Esophagus squamous epithelium (tissue), 5 donors: ENCODE results near the gene GNAL. TPM values are rescaled to one million over a fixed set of nuclear protein-coding genes. Genes with fewer than 3 reads are reported as not detected.

Experiments
- DNase-seq: peaks from one replicate; lab custom pipeline; 2025; lab: John Stamatoyannopoulos, UW
- H3K27ac ChIP-seq, 4 donors: fragments of 200-600 bp; sonication (generic); one replicate each; pipeline ENCODE4 v1.5.1; 2016 to 2019; ENCODE audit warnings: mild to moderate bottlenecking in 1 of 4
- H3K27me3 ChIP-seq, 4 donors: fragments of 200-600 bp; sonication (generic); 1 replicate in 3 of 4; 2 replicates in 1 of 4; pipeline versions ENCODE4 v1.5.1 to v1.6.0; 2017 to 2021; ENCODE audit warnings: antibody characterized with exemption in 1 of 4
- H3K36me3 ChIP-seq, 3 donors: fragments of 200-600 bp; sonication (generic); one replicate each; pipeline ENCODE4 v1.5.1; 2016 to 2019
- H3K4me1 ChIP-seq, 3 donors: fragments of 200-600 bp; sonication (generic); one replicate each; pipeline ENCODE4 v1.5.1; 2017 to 2019
- H3K4me3 ChIP-seq, 4 donors: fragments of 200-600 bp; sonication (generic); 1 replicate in 3 of 4; 2 replicates in 1 of 4; pipeline ENCODE4 v1.5.1; 2016 to 2019; ENCODE audit warnings: mild to moderate bottlenecking in 2 of 4, moderate library complexity in 1 of 4
- H3K9me3 ChIP-seq, 3 donors: fragments of 200-600 bp; sonication (generic); one replicate each; pipeline ENCODE4 v1.5.1; 2016 to 2019
- POLR2A ChIP-seq, 4 donors: fragments of 450-650 bp; IDR thresholded peaks; one replicate each; pipeline ENCODE4 v1.6.1; 2017; ENCODE audit warnings: antibody characterized with exemption in 4 of 4, mild to moderate bottlenecking in 4 of 4, moderate library complexity in 3 of 4
- WGBS, 2 donors: methylation state at CpG; one replicate each; pipeline ENCODE4 v1.1.5; 2018; 5-methylcytosine and 5-hydroxymethylcytosine counted together
- intact Hi-C: fragments of 100-400 bp; cut with DNase I; formaldehyde crosslinking; loops from one replicate; pipeline ENCODE4 v1.15.0; 2022
- total RNA-seq, 4 donors: library from RNA; depleted of rRNA; stranded (reverse); fragments of >200 nt; gene quantifications; one replicate each; pipeline ENCODE4 v1.1.0, GENCODE V29; 2016
- TF ChIP-seq, protein P1 (sequence below), 6 experiments: fragments of 450-650 bp in 4 of 6; fragments of 200-600 bp in 2 of 6; sonication (generic) in 2 of 6; IDR thresholded peaks; one replicate each; pipeline ENCODE4 v1.5.1; 2016 to 2019; ENCODE audit warnings: antibody characterized with exemption in 6 of 6, mild to moderate bottlenecking in 4 of 6, moderate library complexity in 4 of 6
- donor health status: DM: yes; HTN: yes; CAD: no.

Gene GNAL
- total RNA-seq, 4 donors from 2014 or later, result 2.4 to 23.4 (median 7.0) TPM

DNA sequence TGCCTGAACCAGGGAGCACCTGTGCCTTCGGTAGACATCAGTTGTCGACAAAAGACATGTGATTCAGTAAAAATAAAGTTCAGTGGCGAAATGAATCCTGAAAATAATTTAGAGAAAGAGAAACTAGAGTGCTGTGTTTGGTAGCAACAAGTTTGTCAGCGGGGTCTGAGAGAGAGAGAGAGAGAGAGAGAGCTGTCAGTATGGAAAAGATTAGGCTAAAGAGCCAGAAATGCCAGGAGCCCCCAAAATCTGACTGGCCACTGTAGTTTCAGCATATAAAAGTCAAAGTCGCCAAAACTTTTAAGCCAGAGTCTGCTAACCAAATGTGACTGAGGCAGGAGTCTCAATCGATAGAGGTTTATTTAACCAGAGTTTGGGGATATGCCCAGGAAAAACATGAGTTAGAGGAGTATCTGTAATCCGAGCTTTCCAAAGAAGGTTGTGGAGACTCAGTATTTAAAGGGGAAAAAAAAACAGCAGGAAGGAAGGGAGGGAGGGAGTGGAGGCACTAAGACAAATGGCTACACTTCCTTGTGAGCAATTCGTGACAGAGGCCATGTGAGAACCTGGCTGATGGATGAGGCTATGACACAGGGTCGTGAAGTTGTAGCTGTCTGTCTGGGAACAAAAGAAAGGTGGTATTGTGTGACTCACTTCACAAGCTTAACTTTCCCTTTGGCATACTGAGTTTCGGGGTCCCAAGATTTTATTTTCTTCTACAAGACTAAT is 20.5 kb upstream of the GNAL start:
- DNase-seq, result no peak
- Histone ChIP-seq H3K9me3 (no peaks in the 10 kb centered on the region), H3K27me3 (peaks cover 0 to 31% (median 0%) of the 10 kb centered on the region in 4 donors), H3K36me3 (no peaks in the 10 kb centered on the region), H3K27ac (no peak overlapping the region), H3K4me1 (peaks cover 4 to 23% (median 11%) of the 10 kb centered on the region in 3 donors), H3K4me3 (no peak overlapping the region)
- WGBS, 2 donors, result 42 to 48% methylated on average over 10 of the region's 10 CpGs
- no peak for TF ChIP-seq POLR2A (IDR thresholded peaks at IDR 0.05)
- TF ChIP-seq, protein P1, sequence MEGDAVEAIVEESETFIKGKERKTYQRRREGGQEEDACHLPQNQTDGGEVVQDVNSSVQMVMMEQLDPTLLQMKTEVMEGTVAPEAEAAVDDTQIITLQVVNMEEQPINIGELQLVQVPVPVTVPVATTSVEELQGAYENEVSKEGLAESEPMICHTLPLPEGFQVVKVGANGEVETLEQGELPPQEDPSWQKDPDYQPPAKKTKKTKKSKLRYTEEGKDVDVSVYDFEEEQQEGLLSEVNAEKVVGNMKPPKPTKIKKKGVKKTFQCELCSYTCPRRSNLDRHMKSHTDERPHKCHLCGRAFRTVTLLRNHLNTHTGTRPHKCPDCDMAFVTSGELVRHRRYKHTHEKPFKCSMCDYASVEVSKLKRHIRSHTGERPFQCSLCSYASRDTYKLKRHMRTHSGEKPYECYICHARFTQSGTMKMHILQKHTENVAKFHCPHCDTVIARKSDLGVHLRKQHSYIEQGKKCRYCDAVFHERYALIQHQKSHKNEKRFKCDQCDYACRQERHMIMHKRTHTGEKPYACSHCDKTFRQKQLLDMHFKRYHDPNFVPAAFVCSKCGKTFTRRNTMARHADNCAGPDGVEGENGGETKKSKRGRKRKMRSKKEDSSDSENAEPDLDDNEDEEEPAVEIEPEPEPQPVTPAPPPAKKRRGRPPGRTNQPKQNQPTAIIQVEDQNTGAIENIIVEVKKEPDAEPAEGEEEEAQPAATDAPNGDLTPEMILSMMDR (IDR thresholded peaks at IDR 0.05), result no peak
- intact Hi-C loops, result no loop called here

DNA sequence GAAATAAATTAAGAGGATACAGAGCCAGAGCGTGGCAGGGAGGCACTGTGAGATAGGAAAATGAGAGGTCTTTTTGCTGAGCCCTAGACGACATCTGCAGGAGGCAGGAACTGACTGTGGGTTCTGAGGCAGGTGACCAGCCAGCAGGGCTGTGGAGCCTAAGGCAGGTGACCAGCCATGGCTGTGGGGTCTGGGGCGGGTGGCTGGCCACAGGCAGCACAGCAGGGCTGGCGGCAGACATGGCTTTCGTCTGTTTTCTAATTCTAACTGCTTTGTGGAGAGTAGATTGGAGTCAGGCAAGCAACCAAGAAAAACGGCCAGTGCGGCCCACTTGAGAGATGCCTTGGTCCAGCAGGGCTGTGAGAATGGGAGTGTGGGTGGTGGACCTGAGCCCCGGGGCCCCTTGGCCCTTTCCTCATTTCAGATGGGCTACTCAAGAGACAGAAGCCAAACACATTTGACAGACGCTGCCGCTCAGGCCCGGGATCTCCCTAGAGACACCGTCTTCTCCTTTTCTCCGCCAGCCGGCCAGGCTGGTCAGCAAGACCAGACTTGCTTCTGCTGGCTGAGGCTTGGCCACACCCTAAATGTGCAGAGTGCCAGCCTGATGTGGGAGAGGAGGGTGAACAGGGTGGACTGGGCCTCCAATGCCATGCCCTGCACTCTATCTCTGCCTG is 19.7 kb upstream of the GNAL start:
- Histone ChIP-seq H3K36me3 (no peaks in the 10 kb centered on the region), H3K9me3 (no peaks in the 10 kb centered on the region), H3K4me3 (no peak overlapping the region), H3K4me1 (peaks cover 4 to 30% (median 11%) of the 10 kb centered on the region in 3 donors), H3K27me3 (peaks cover 0 to 29% (median 0%) of the 10 kb centered on the region in 4 donors), H3K27ac (peak overlapping the region; percentile 38 to 68 (median 48))
- 42 to 47% methylated on average over 10 to 14 of the region's 14 CpGs for WGBS, 2 donors
- intact Hi-C loops, result no loop called here
- no peak for TF ChIP-seq POLR2A (IDR thresholded peaks at IDR 0.05)
- TF ChIP-seq, protein P1 (IDR thresholded peaks at IDR 0.05), result no peak
- DNase-seq, result no peak

DNA sequence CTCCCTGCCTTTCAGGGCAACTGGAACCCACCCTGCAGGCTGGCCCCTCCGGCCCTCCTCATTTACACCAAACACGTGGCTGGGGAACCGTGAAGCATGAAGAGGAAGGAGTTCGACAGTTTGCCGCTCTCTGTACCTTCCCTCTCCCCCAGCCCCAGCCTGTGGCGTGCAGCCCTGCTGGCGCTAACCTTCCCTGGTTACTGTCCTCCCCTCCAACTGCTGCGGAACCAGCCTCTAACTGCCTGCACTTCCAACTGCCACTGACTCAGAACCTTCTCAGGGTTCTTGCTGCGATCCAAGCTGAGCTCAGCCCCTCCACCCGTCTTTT is 19.2 kb upstream of the GNAL start:
- DNase-seq, result no peak
- H3K36me3 ChIP-seq, result no peaks in the 10 kb centered on the region
- H3K9me3 ChIP-seq, result no peaks in the 10 kb centered on the region
- intact Hi-C loops, result no loop called here
- no peak overlapping the region for H3K4me3 ChIP-seq
- TF ChIP-seq, protein P1 (IDR thresholded peaks at IDR 0.05), result no peak
- TF ChIP-seq POLR2A (IDR thresholded peaks at IDR 0.05), result no peak
- peaks cover 4 to 30% (median 11%) of the 10 kb centered on the region in 3 donors for H3K4me1 ChIP-seq
- H3K27ac ChIP-seq, result no peak overlapping the region
- WGBS, 2 donors, result 54 to 66% methylated on average over 7 to 10 of the region's 10 CpGs
- H3K27me3 ChIP-seq, result peaks cover 0 to 25% (median 0%) of the 10 kb centered on the region in 4 donors

DNA sequence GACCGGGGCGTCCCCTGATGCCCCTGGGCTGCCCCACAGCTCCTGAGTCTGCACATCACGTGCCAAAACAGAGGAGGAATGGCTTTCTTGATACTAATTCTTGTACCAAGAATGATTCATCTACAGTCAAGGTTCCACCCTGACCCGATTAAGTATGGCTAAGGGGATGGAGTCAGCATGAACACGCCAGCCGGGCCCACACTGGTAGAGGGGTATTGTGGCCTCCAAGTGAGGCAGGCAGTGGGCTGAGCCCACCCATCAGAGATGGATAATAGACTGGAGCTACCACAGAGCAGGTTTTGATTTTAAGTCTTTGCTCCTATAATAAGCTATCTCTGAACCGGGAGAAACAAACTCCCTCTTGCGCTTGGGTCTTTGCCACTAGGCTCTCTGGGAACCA is 17.9 kb upstream of the GNAL start:
- Histone ChIP-seq H3K4me1 (peaks cover 4 to 30% (median 11%) of the 10 kb centered on the region in 3 donors), H3K27ac (no peak overlapping the region), H3K9me3 (no peaks in the 10 kb centered on the region), H3K36me3 (no peaks in the 10 kb centered on the region), H3K4me3 (no peak overlapping the region), H3K27me3 (peaks cover 0 to 29% (median 0%) of the 10 kb centered on the region in 4 donors)
- no peak for TF ChIP-seq POLR2A (IDR thresholded peaks at IDR 0.05)
- TF ChIP-seq, protein P1 (IDR thresholded peaks at IDR 0.05), result no peak
- intact Hi-C loops, result no loop called here
- DNase-seq, result no peak
- 76 to 85% methylated on average over 6 of the region's 8 CpGs for WGBS, 2 donors

DNA sequence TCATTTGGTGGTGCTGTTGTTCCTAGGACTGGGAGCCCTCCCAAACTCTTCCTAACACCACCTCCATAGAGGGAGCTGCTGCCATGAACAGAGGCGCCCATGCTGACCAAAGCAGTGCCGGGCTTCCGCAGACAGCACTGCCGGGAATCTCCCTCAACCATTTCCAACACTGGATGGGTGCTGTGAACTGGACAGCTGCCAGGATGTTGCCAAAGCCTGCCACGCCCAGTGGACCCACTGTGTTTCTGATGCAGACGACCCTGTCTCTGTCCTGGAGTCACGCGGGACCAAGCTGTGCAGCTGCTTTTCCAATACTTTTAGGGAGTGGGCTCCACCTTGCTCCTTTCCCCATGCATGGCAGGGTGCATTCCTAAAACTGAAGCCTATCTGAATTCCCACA is 16.9 kb upstream of the GNAL start:
- 87 to 90% methylated on average over 5 to 7 of the region's 8 CpGs for WGBS, 2 donors
- TF ChIP-seq POLR2A (IDR thresholded peaks at IDR 0.05), result no peak
- TF ChIP-seq, protein P1 (IDR thresholded peaks at IDR 0.05), result no peak
- H3K4me1 ChIP-seq, result peaks cover 4 to 30% (median 11%) of the 10 kb centered on the region in 3 donors
- no peak overlapping the region for H3K4me3 ChIP-seq
- intact Hi-C loops, result no loop called here
- H3K27ac ChIP-seq, result no peak overlapping the region
- no peak for DNase-seq
- H3K9me3 ChIP-seq, result no peaks in the 10 kb centered on the region
- no peaks in the 10 kb centered on the region for H3K36me3 ChIP-seq
- H3K27me3 ChIP-seq, result peaks cover 0 to 36% (median 0%) of the 10 kb centered on the region in 4 donors
